ENCODE data around the gene ZDHHC16. TPM values are rescaled to one million over a fixed set of nuclear protein-coding genes. Genes with fewer than 3 reads are reported as not detected.

ZDHHC16 gene
- total and polyA plus RNA-seq, 4 donors: 18.0 to 27.2 (median 22.9) TPM

DNA sequence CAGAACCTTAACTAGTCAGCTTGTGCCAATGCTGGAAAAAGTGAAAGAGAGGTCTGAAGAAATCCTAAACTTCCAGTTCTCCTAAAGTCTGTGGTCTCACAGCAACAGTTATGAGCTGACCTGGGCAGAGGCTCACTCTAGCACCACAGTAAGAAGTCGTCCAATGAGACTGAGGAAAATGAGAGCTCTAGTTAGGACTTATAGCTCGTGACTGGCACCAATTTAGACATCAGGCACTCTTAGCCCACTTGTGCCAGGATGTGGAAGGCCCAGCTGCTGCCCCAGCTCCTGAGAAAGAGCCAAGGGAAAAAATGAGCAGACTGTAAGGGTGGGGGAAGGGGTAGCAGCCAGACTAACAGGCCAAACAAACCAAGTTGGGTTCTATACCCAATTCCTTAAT lies 44.6 kb downstream of the ZDHHC16 start:
- Histone ChIP-seq H3K4me1 (ENCODE audit: control insufficient read depth in 4 of 4, insufficient read depth in 4 of 4, low read length in 3 of 4) (peaks cover 0 to 6% (median 1%) of the 10 kb centered on the region in 4 donors), H3K9me3 (ENCODE audit: control insufficient read depth in 4 of 4, low read length in 3 of 4) (no peaks in the 10 kb centered on the region), H3K27ac (ENCODE audit: low read depth in 1 of 2, low read length in 2 of 2) (no peak overlapping the region), H3K9ac (ENCODE audit: low read depth in 1 of 2, low read length in 2 of 2) (no peak overlapping the region), H3K27me3 (ENCODE audit: control insufficient read depth in 4 of 4, insufficient read depth in 4 of 4, low read length in 3 of 4) (no peaks in the 10 kb centered on the region), H3K36me3 (ENCODE audit: control insufficient read depth in 4 of 4, insufficient read depth in 3 of 4, low read depth in 1 of 4, low read length in 3 of 4) (no peaks in the 10 kb centered on the region), H3K4me3 (ENCODE audit: low read depth in 1 of 3, low read length in 3 of 3) (no peak overlapping the region)
- TF ChIP-seq GABPA (IDR thresholded peaks at IDR 0.05 in 1 of 2, conservative IDR thresholded peaks at IDR 0.05 in 1 of 2) (no peak), TAF1 (conservative IDR thresholded peaks at IDR 0.05) (no peak), RAD21 (IDR thresholded peaks at IDR 0.05) (no peak), JUND (IDR thresholded peaks at IDR 0.05) (no peak), YY1 (IDR thresholded peaks at IDR 0.05) (no peak), HNF4A (conservative IDR thresholded peaks at IDR 0.05) (no peak), FOXA2 (IDR thresholded peaks at IDR 0.05) (no peak), RXRA (IDR thresholded peaks at IDR 0.05) (no peak)
- TF ChIP-seq, protein P1, sequence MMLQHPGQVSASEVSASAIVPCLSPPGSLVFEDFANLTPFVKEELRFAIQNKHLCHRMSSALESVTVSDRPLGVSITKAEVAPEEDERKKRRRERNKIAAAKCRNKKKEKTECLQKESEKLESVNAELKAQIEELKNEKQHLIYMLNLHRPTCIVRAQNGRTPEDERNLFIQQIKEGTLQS (IDR thresholded peaks at IDR 0.05): no peak
- TF ChIP-seq, protein P2, sequence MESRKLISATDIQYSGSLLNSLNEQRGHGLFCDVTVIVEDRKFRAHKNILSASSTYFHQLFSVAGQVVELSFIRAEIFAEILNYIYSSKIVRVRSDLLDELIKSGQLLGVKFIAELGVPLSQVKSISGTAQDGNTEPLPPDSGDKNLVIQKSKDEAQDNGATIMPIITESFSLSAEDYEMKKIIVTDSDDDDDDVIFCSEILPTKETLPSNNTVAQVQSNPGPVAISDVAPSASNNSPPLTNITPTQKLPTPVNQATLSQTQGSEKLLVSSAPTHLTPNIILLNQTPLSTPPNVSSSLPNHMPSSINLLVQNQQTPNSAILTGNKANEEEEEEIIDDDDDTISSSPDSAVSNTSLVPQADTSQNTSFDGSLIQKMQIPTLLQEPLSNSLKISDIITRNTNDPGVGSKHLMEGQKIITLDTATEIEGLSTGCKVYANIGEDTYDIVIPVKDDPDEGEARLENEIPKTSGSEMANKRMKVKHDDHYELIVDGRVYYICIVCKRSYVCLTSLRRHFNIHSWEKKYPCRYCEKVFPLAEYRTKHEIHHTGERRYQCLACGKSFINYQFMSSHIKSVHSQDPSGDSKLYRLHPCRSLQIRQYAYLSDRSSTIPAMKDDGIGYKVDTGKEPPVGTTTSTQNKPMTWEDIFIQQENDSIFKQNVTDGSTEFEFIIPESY (IDR thresholded peaks at IDR 0.05): no peak
- TF ChIP-seq, protein P3, sequence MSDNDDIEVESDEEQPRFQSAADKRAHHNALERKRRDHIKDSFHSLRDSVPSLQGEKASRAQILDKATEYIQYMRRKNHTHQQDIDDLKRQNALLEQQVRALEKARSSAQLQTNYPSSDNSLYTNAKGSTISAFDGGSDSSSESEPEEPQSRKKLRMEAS (IDR thresholded peaks at IDR 0.05): no peak
- WGBS: 91% methylated on average over 2 of the region's 2 CpGs
- no peak for DNase-seq (ENCODE audit: low spot score)

DNA sequence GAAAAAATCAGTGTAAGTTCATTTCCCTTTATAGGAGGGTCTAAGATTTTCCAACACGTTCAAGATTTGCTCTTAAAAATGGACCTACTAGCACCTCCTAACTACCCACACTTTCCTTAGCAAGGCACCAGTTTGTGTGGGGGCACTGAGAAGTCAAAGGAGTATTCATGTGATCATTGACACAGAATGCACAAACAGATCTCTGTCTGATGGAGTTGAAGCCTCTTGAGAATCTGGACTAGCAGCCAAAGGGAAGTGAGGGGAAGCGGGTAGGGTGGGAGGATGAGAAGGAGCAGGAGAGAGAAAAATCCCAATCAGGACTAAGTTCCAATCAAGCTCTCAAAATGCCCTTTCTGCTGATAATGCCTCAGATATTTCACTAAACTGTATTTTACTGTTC lies 48.2 kb downstream of the ZDHHC16 start:
- no peak overlapping the region for H3K4me3 ChIP-seq (ENCODE audit: low read depth in 1 of 3, low read length in 3 of 3)
- no peaks in the 10 kb centered on the region for H3K27me3 ChIP-seq (ENCODE audit: control insufficient read depth in 4 of 4, insufficient read depth in 4 of 4, low read length in 3 of 4)
- no peak for TF ChIP-seq YY1 (IDR thresholded peaks at IDR 0.05)
- no peak for TF ChIP-seq HNF4G (IDR thresholded peaks at IDR 0.05)
- TF ChIP-seq EGR1 (IDR thresholded peaks at IDR 0.05; ENCODE audit: low read depth in 2 of 2): no peak
- TF ChIP-seq NR2F2 (IDR thresholded peaks at IDR 0.05): no peak
- no peak for TF ChIP-seq FOXA2 (IDR thresholded peaks at IDR 0.05)
- TF ChIP-seq, protein P3 (IDR thresholded peaks at IDR 0.05): no peak
- TF ChIP-seq, protein P1 (IDR thresholded peaks at IDR 0.05): no peak
- DNase-seq (ENCODE audit: low spot score): no peak
- WGBS: 62% methylated on average over 2 of the region's 2 CpGs
- H3K9me3 ChIP-seq (ENCODE audit: control insufficient read depth in 4 of 4, low read length in 3 of 4): no peaks in the 10 kb centered on the region
- H3K36me3 ChIP-seq (ENCODE audit: control insufficient read depth in 4 of 4, insufficient read depth in 3 of 4, low read depth in 1 of 4, low read length in 3 of 4): no peaks in the 10 kb centered on the region
- H3K9ac ChIP-seq (ENCODE audit: low read depth in 1 of 2, low read length in 2 of 2): no peak overlapping the region
- peaks cover 0 to 12% (median 9%) of the 10 kb centered on the region in 4 donors for H3K4me1 ChIP-seq (ENCODE audit: control insufficient read depth in 4 of 4, insufficient read depth in 4 of 4, low read length in 3 of 4)
- H3K27ac ChIP-seq (ENCODE audit: low read depth in 1 of 2, low read length in 2 of 2): no peak overlapping the region

DNA sequence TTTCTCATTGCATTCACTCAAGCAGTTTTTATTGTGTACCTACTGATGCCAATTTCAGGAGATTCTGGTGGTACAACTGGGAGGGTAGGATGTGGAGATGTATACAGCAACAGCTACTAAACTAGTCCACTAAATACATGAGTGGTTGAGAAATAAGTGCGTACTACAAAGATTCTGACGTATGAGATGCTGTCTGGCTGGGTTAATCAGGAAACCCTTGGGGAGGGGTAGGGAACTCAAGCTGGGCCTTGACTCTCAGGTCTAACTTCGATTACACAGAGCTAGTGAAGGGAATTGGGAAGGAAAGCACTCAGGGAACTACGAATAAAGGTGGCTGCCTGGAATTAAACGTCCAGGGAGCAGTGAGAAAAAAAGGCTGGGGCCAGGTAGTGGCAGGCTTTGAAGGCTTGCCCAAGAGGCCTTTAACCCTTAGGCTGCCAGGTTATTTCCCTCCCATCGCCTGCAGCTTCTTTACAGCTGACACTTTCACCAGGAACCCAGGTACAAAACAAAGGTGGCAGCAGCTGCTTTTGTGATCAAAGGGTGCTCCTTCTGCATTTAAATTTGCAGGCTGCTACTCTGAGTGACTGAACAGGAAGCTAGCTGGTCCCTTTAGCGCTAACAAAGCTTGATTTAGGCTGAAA lies 49.0 kb downstream of the ZDHHC16 start:
- no peak for DNase-seq (ENCODE audit: low spot score)
- Histone ChIP-seq H3K27ac (ENCODE audit: low read depth in 1 of 2, low read length in 2 of 2) (no peak overlapping the region), H3K36me3 (ENCODE audit: control insufficient read depth in 4 of 4, insufficient read depth in 3 of 4, low read depth in 1 of 4, low read length in 3 of 4) (no peaks in the 10 kb centered on the region), H3K9me3 (ENCODE audit: control insufficient read depth in 4 of 4, low read length in 3 of 4) (no peaks in the 10 kb centered on the region), H3K4me3 (ENCODE audit: low read depth in 1 of 3, low read length in 3 of 3) (no peak overlapping the region), H3K4me1 (ENCODE audit: control insufficient read depth in 4 of 4, insufficient read depth in 4 of 4, low read length in 3 of 4) (peaks cover 0 to 17% (median 13%) of the 10 kb centered on the region in 4 donors), H3K9ac (ENCODE audit: low read depth in 1 of 2, low read length in 2 of 2) (no peak overlapping the region), H3K27me3 (ENCODE audit: control insufficient read depth in 4 of 4, insufficient read depth in 4 of 4, low read length in 3 of 4) (no peaks in the 10 kb centered on the region)
- no peak for TF ChIP-seq NR2F2 (IDR thresholded peaks at IDR 0.05)
- TF ChIP-seq GABPA (IDR thresholded peaks at IDR 0.05 in 1 of 2, conservative IDR thresholded peaks at IDR 0.05 in 1 of 2): no peak
- TF ChIP-seq HNF4A (conservative IDR thresholded peaks at IDR 0.05): no peak
- TF ChIP-seq RAD21 (IDR thresholded peaks at IDR 0.05): no peak
- TF ChIP-seq YY1 (IDR thresholded peaks at IDR 0.05): no peak
- TF ChIP-seq SP1 (IDR thresholded peaks at IDR 0.05): no peak
- TF ChIP-seq, protein P3 (IDR thresholded peaks at IDR 0.05): no peak
- TF ChIP-seq FOXA2 (IDR thresholded peaks at IDR 0.05): no peak
- 60% methylated on average over 7 of the region's 7 CpGs for WGBS

Measured in liver (tissue), 9 donors.